ENCODE data around the gene DGKB. TPM values are rescaled to one million over a fixed set of nuclear protein-coding genes. Genes with fewer than 3 reads are reported as not detected.
"Not testable (repeated sequence)": the region's sequence is repeated elsewhere in the genome, so short reads cannot be mapped to it uniquely, and the experiment has no call there.

DGKB gene
- total RNA-seq, 4 donors from 2014 or later, result 4.4 to 33.1 (median 9.3) TPM

GRCh38 chr7:14495633-14496032, 406.9 kb downstream of the DGKB start:
- no peaks in the 10 kb centered on the region for H3K4me1 ChIP-seq
- H3K4me3 ChIP-seq, result no peak overlapping the region
- no peaks in the 10 kb centered on the region for H3K9me3 ChIP-seq
- DNase-seq, result no peak
- no peaks in the 10 kb centered on the region for H3K36me3 ChIP-seq
- H3K27me3 ChIP-seq, result no peaks in the 10 kb centered on the region
- no peak overlapping the region for H3K27ac ChIP-seq
- no peak for TF ChIP-seq POLR2A (IDR thresholded peaks at IDR 0.05)
- no peak for TF ChIP-seq CTCF (IDR thresholded peaks at IDR 0.05)
- intact Hi-C loops (cut with DNase I; ENCODE audit: low total_unique reads), result no loop called here

GRCh38 chr7:14487701-14488395, 414.7 kb downstream of the DGKB start:
- Histone ChIP-seq H3K4me1 (no peaks in the 10 kb centered on the region), H3K9me3 (no peaks in the 10 kb centered on the region), H3K36me3 (no peaks in the 10 kb centered on the region), H3K27me3 (no peaks in the 10 kb centered on the region), H3K4me3 (no peak overlapping the region), H3K27ac (no peak overlapping the region)
- intact Hi-C loops (cut with DNase I; ENCODE audit: low total_unique reads), result no loop called here
- DNase-seq, result no peak
- TF ChIP-seq CTCF (IDR thresholded peaks at IDR 0.05) (no peak), POLR2A (IDR thresholded peaks at IDR 0.05) (no peak)

GRCh38 chr7:14483663-14484062, 418.9 kb downstream of the DGKB start:
- no peak overlapping the region for H3K4me3 ChIP-seq
- H3K9me3 ChIP-seq, result no peaks in the 10 kb centered on the region
- no peaks in the 10 kb centered on the region for H3K4me1 ChIP-seq
- H3K36me3 ChIP-seq, result no peaks in the 10 kb centered on the region
- intact Hi-C loops (cut with DNase I; ENCODE audit: low total_unique reads), result no loop called here
- no peak overlapping the region for H3K27ac ChIP-seq
- DNase-seq, result no peak
- TF ChIP-seq CTCF (IDR thresholded peaks at IDR 0.05) (no peak), POLR2A (IDR thresholded peaks at IDR 0.05) (no peak)
- H3K27me3 ChIP-seq, result no peaks in the 10 kb centered on the region

- intact Hi-C loops (cut with DNase I; ENCODE audit: low total_unique reads), result no loop called here
- Histone ChIP-seq H3K27me3 (no peaks in the 10 kb centered on the region), H3K4me3 (no peak overlapping the region), H3K9me3 (no peaks in the 10 kb centered on the region), H3K36me3 (no peaks in the 10 kb centered on the region), H3K27ac (no peak overlapping the region), H3K4me1 (no peaks in the 10 kb centered on the region)
- TF ChIP-seq CTCF (IDR thresholded peaks at IDR 0.05), result no peak
- TF ChIP-seq POLR2A (IDR thresholded peaks at IDR 0.05), result no peak
- no peak for DNase-seq
These were observed 422.3 kb downstream of the DGKB start for GRCh38 chr7:14480281-14480680.

GRCh38 chr7:14478834-14479510, 423.6 kb downstream of the DGKB start:
- intact Hi-C loops (cut with DNase I; ENCODE audit: low total_unique reads), result no loop called here
- TF ChIP-seq CTCF (IDR thresholded peaks at IDR 0.05), result no peak
- no peak for TF ChIP-seq POLR2A (IDR thresholded peaks at IDR 0.05)
- no peaks in the 10 kb centered on the region for H3K27me3 ChIP-seq
- no peak for DNase-seq
- no peaks in the 10 kb centered on the region for H3K4me1 ChIP-seq
- no peak overlapping the region for H3K4me3 ChIP-seq
- no peak overlapping the region for H3K27ac ChIP-seq
- no peaks in the 10 kb centered on the region for H3K9me3 ChIP-seq
- no peaks in the 10 kb centered on the region for H3K36me3 ChIP-seq

GRCh38 chr7:14461716-14462115, 440.8 kb downstream of the DGKB start:
- H3K36me3 ChIP-seq; H3K4me3 ChIP-seq; H3K27ac ChIP-seq; DNase-seq; H3K4me1 ChIP-seq; H3K9me3 ChIP-seq; H3K27me3 ChIP-seq; intact Hi-C loops (cut with DNase I; ENCODE audit: low total_unique reads): not testable (repeated sequence)

GRCh38 chr7:14458846-14459245, 443.7 kb downstream of the DGKB start:
- H3K9me3 ChIP-seq; H3K4me1 ChIP-seq; intact Hi-C loops (cut with DNase I; ENCODE audit: low total_unique reads); H3K27me3 ChIP-seq; H3K27ac ChIP-seq; H3K36me3 ChIP-seq; H3K4me3 ChIP-seq; DNase-seq: not testable (repeated sequence)
